ENCODE measurements around the gene ATAD3B.

GRCh38 chr1:1440262-1441001 is 31.1 kb upstream of the ATAD3B start:
- no peak for TF ChIP-seq CREM (CRISPR knock-in tag; IDR thresholded peaks at IDR 0.05)
- TF ChIP-seq CTCF (IDR thresholded peaks at IDR 0.05): no peak
- no peak for TF ChIP-seq ZNF121 (CRISPR knock-in tag; IDR thresholded peaks at IDR 0.05)
- no peak for TF ChIP-seq ERG (CRISPR knock-in tag; IDR thresholded peaks at IDR 0.05)
- TF ChIP-seq CBFB (CRISPR knock-in tag; IDR thresholded peaks at IDR 0.05; ENCODE audit: low read depth): no peak
- TF ChIP-seq ATF2 (CRISPR knock-in tag; IDR thresholded peaks at IDR 0.05; ENCODE audit: borderline replicate concordance, low read depth): no peak
- TF ChIP-seq MAX (CRISPR knock-in tag; IDR thresholded peaks at IDR 0.05): no peak
- no peak for TF ChIP-seq ELF4 (CRISPR knock-in tag; IDR thresholded peaks at IDR 0.05; ENCODE audit: low read depth)
- no peak for TF ChIP-seq TP53 (CRISPR knock-in tag; IDR thresholded peaks at IDR 0.05)
- no peak for TF ChIP-seq TEAD4 (CRISPR knock-in tag; IDR thresholded peaks at IDR 0.05)
- no peak for TF ChIP-seq ZSCAN18 (CRISPR knock-in tag; IDR thresholded peaks at IDR 0.05)
- no peak for TF ChIP-seq USF2 (CRISPR knock-in tag; IDR thresholded peaks at IDR 0.05)
- TF ChIP-seq ZNF671 (CRISPR knock-in tag; IDR thresholded peaks at IDR 0.05): no peak

All from WTC11 (cell line).